Lower leg skin (tissue), 3 donors: Measurements from ENCODE around the gene SEL1L3.

Experiments used
- POLR2A ChIP-seq, 2 donors: fragments of 450-650 bp; IDR thresholded peaks; one replicate each; pipeline ENCODE4 v1.6.1; 2016 to 2017; ENCODE audit warnings: antibody characterized with exemption in 2 of 2, mild to moderate bottlenecking in 1 of 2, moderate library complexity in 1 of 2
- TF ChIP-seq, protein P1 (sequence below), 3 donors: fragments of 450-650 bp; IDR thresholded peaks; one replicate each; pipeline ENCODE4 v1.5.1; 2016; ENCODE audit warnings: antibody characterized with exemption in 3 of 3, mild to moderate bottlenecking in 3 of 3, moderate library complexity in 2 of 3

GRCh38 chr4:25884031-25884782 is 21.4 kb upstream of the SEL1L3 start:
- TF ChIP-seq, protein P1, sequence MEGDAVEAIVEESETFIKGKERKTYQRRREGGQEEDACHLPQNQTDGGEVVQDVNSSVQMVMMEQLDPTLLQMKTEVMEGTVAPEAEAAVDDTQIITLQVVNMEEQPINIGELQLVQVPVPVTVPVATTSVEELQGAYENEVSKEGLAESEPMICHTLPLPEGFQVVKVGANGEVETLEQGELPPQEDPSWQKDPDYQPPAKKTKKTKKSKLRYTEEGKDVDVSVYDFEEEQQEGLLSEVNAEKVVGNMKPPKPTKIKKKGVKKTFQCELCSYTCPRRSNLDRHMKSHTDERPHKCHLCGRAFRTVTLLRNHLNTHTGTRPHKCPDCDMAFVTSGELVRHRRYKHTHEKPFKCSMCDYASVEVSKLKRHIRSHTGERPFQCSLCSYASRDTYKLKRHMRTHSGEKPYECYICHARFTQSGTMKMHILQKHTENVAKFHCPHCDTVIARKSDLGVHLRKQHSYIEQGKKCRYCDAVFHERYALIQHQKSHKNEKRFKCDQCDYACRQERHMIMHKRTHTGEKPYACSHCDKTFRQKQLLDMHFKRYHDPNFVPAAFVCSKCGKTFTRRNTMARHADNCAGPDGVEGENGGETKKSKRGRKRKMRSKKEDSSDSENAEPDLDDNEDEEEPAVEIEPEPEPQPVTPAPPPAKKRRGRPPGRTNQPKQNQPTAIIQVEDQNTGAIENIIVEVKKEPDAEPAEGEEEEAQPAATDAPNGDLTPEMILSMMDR (IDR thresholded peaks at IDR 0.05), result no peak
- no peak for TF ChIP-seq POLR2A (IDR thresholded peaks at IDR 0.05)
